Measurements from ENCODE around the gene ZSWIM6.

DNA sequence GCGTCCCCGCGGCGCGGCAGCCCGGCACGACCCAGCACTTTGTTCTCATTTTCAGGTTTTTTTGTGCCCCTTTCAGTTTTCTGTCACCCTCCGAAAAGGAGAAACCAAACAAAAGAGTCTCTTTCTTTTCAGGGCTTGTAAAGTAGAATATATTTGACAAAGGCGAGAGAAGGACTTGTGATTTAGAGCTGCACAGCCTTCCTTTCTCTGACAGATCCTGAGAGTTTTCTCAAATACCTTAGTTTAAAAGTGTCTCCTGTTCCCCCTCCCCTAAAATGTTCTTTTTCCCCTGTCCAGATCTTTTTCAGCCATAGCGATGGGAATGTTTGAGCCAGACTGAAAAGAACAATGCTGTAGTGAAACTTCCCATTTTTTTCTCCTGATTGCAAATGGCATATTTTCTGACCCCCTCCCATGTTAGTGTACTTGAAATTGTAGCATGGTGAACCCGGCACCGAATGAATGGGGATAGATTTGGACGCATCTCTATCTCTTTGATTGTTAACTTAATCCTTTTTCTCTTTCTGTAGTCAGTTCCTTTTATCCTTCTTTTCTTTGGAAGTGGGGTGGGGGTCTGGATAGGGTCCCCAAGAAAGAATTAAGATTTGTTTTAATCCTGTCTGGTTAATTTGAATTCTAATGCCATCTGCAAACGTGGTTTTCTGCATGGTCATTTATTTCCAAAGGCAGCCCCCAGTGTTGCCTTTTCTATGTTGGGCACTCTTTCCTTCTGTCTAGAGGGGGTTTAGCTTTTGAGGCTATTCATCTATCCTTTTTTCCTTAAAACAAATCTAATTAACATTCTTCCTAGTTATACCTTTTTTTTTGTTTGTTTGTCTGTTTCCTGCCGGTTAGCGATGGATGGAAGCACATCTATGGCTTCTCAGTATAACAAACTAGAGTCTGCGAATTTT lies 2.2 kb downstream of the ZSWIM6 start:
- TF ChIP-seq CTCF (conservative IDR thresholded peaks at IDR 0.05) (no peak), ZFX (IDR thresholded peaks at IDR 0.05) (no peak)

Measured in C4-2B (cell line).